Activated effector memory CD4-positive, alpha-beta T cell treated with Interleukin-2 at 50 U/mL for 16 hours (primary cell): ENCODE results near the gene ABCB11.
"Not testable (repeated sequence)": the region's sequence is repeated elsewhere in the genome, so short reads cannot be mapped to it uniquely, and the experiment has no call there.

Experiments
- DNase-seq: peaks from one replicate; pipeline ENCODE4 v3.0.0-alpha.2; 2020

The ABCB11 gene

DNA sequence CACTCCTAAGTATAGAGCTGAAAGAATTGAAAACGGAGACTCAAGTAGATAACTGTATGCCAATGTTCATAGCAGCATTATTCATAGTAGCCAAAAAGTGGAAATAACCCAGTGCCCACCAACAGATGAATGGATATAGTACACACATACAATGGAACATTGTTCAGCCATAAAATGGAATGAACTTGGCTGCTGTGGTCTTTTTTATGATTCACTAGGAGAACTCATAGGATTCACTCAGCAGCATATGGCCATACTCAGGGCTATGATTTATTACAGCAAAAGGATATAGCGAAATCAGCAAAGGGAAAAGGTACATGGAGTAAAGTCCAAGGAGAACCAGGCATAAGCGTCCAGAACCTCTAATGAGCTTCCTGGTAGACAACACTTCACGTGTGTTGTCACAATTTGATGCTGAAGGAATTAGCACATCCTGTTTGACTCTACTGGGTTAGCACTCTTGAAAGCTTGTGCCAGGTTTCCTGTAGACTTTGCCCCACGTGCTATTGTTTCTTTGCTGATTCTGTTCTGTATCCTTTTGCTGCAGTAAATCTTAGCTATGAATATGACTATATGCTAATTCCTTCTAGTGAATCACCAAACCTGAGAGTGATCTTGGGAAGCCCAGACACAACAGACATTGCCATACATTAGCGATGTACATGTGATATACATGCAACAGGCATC is 156.6 kb downstream of the ABCB11 start:
- DNase-seq, result no peak

DNA sequence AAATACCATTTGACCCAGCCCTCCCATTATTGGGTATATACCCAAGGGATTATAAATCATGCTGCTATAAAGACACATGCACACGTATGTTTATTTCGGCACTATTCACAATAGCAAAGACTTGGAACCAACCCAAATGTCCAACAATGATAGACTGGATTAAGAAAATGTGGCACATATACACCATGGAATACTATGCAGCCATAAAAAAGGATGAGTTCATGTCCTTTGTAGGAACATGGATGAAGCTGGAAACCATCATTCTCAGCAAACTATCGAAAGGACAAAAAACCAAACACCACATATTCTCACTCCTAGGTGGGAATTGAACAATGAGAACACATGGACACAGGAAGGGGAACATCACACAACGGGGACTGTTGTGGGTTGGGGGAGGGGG is 160.3 kb downstream of the ABCB11 start:
- DNase-seq, result not testable (repeated sequence)
